Natural killer cell (primary cell): ENCODE results near the gene LYPD6B. TPM values are rescaled to one million over a fixed set of nuclear protein-coding genes. Genes with fewer than 3 reads are reported as not detected.

Experiments used
- ATAC-seq, 3 donors: fragments of 150-1000 bp in 2 of 3; fragments of 200-7000 bp in 1 of 3; cut with Tn5 transposase; 1 replicate in 1 of 3; 2 replicates in 2 of 3; pipeline ENCODE4 v1.10.0; 2021; ENCODE audit warnings: mild to moderate bottlenecking in 2 of 3, moderate library complexity in 2 of 3
- DNase-seq, 2 donors: peaks; one replicate each; pipeline versions ENCODE4 v3.0.0 to v3.0.0-alpha.2; 2013 to 2021; ENCODE audit warnings: mixed read lengths in 1 of 2
- H3K27ac ChIP-seq: one replicate; pipeline ENCODE4 v1.5.1; 2013; ENCODE audit warnings: mild to moderate bottlenecking, low read length
- H3K27me3 ChIP-seq: one replicate; pipeline ENCODE4 v1.6.1; 2013; ENCODE audit warnings: low read length; ENCODE audit not compliant: control insufficient read depth, insufficient read depth
- H3K36me3 ChIP-seq: one replicate; pipeline ENCODE4 v1.6.1; 2013; ENCODE audit warnings: low read length; ENCODE audit not compliant: control insufficient read depth, insufficient read depth
- H3K4me1 ChIP-seq: one replicate; pipeline ENCODE4 v1.6.1; 2013; ENCODE audit warnings: low read length; ENCODE audit not compliant: control insufficient read depth, insufficient read depth
- H3K4me3 ChIP-seq: one replicate; pipeline ENCODE4 v1.5.1; 2013; ENCODE audit warnings: low read length
- H3K9me3 ChIP-seq: one replicate; pipeline ENCODE4 v1.6.1; 2013; ENCODE audit warnings: low read length; ENCODE audit not compliant: control insufficient read depth, insufficient read depth
- H3K27ac Mint-ChIP-seq, 2 donors: one replicate each; pipeline ENCODE4 v1.8.0; 2022; ENCODE audit warnings: mild to moderate bottlenecking in 2 of 2, mixed read lengths in 2 of 2, moderate library complexity in 1 of 2
- H3K27me3 Mint-ChIP-seq, 2 donors: one replicate each; pipeline ENCODE4 v1.8.0; 2022; ENCODE audit warnings: low read depth in 2 of 2, mixed read lengths in 2 of 2
- H3K36me3 Mint-ChIP-seq: one replicate; pipeline ENCODE4 v1.8.0; 2022; ENCODE audit warnings: mixed read lengths
- H3K4me1 Mint-ChIP-seq, 2 donors: one replicate each; pipeline ENCODE4 v1.8.0; 2022; ENCODE audit warnings: mixed read lengths in 2 of 2
- H3K4me3 Mint-ChIP-seq: one replicate; pipeline ENCODE4 v1.8.0; 2022; ENCODE audit warnings: mild to moderate bottlenecking, moderate library complexity, mixed read lengths
- H3K9me3 Mint-ChIP-seq, 2 donors: one replicate each; pipeline ENCODE4 v1.8.0; 2022; ENCODE audit warnings: mixed read lengths in 2 of 2
- CTCF ChIP-seq: fragments of 200-600 bp; IDR thresholded peaks from one replicate; pipeline ENCODE4 v1.8.0; 2022; ENCODE audit warnings: antibody characterized with exemption
- WGBS: methylation state at CpG from one replicate; pipeline ENCODE4 v1.1.7; 2013; ENCODE audit warnings: missing lambda C conversion rate; ENCODE audit not compliant: insufficient coverage; 5-methylcytosine and 5-hydroxymethylcytosine counted together
- intact Hi-C: fragments of 100-400 bp; cut with micrococcal nuclease; formaldehyde crosslinking; loops from one replicate; pipeline ENCODE4 v1.14.2; 2022
- total RNA-seq, 4 donors: library from RNA; stranded (reverse); fragments of 120-200 nt in 1 of 4; gene quantifications; one replicate each; pipeline versions ENCODE4 v1.2.3 to v1.2.4, GENCODE V29; 2013 to 2022

LYPD6B gene
- total RNA-seq, 3 donors from 2014 or later (not counting 1 experiment from before 2014, with no cell fraction given): not detected

- Histone ChIP-seq H3K27ac (no peak overlapping the region), H3K4me3 (no peak overlapping the region), H3K36me3 (no peaks in the 10 kb centered on the region), H3K9me3 (no peaks in the 10 kb centered on the region), H3K27me3 (peaks cover 5% of the 10 kb centered on the region), H3K4me1 (peaks cover 2% of the 10 kb centered on the region)
- H3K36me3 Mint-ChIP-seq: no peaks in the 10 kb centered on the region
- intact Hi-C loops: no loop called here
- H3K27me3 Mint-ChIP-seq: peaks cover 41 to 59% of the 10 kb centered on the region in 2 donors
- H3K9me3 Mint-ChIP-seq: no peaks in the 10 kb centered on the region
- ATAC-seq: no peak
- no peak overlapping the region for H3K4me3 Mint-ChIP-seq
- H3K27ac Mint-ChIP-seq: no peak overlapping the region
- peak; percentile 19 for TF ChIP-seq CTCF
- DNase-seq: peak in 1 of 2 donors; percentile 57
- no peaks in the 10 kb centered on the region for H3K4me1 Mint-ChIP-seq
- 75% methylated on average over 7 of the region's 7 CpGs for WGBS
These were observed 2.0 kb downstream of the LYPD6B start for GRCh38 chr2:149040451-149040850.

- TF ChIP-seq CTCF: no peak
- Mint-ChIP-seq H3K27me3 (peaks cover 39 to 59% of the 10 kb centered on the region in 2 donors), H3K9me3 (peaks cover 0 to 2% of the 10 kb centered on the region in 2 donors), H3K27ac (no peak overlapping the region), H3K36me3 (no peaks in the 10 kb centered on the region), H3K4me1 (no peaks in the 10 kb centered on the region), H3K4me3 (no peak overlapping the region)
- Histone ChIP-seq H3K9me3 (no peaks in the 10 kb centered on the region), H3K4me1 (peaks cover 2% of the 10 kb centered on the region), H3K27ac (no peak overlapping the region), H3K36me3 (no peaks in the 10 kb centered on the region), H3K4me3 (no peak overlapping the region), H3K27me3 (peaks cover 5% of the 10 kb centered on the region)
- intact Hi-C loops: no loop called here
- no peak for DNase-seq
- 86% methylated on average over 1 of the region's 1 CpG for WGBS
- ATAC-seq: no peak
These were observed 3.0 kb downstream of the LYPD6B start for GRCh38 chr2:149041482-149041881.

- no peak overlapping the region for H3K27ac Mint-ChIP-seq
- Histone ChIP-seq H3K27ac (no peak overlapping the region), H3K27me3 (peaks cover 5% of the 10 kb centered on the region), H3K36me3 (no peaks in the 10 kb centered on the region), H3K9me3 (no peaks in the 10 kb centered on the region), H3K4me3 (no peak overlapping the region), H3K4me1 (peaks cover 2% of the 10 kb centered on the region)
- no peak for TF ChIP-seq CTCF
- peaks cover 9% of the 10 kb centered on the region for H3K36me3 Mint-ChIP-seq
- ATAC-seq (no peak), DNase-seq (no peak)
- intact Hi-C loops: no loop called here
- no peak overlapping the region for H3K4me3 Mint-ChIP-seq
- H3K27me3 Mint-ChIP-seq: peaks cover 34 to 57% of the 10 kb centered on the region in 2 donors
- peaks cover 6 to 8% of the 10 kb centered on the region in 2 donors for H3K9me3 Mint-ChIP-seq
- WGBS: 50% methylated on average over 1 of the region's 1 CpG
- H3K4me1 Mint-ChIP-seq: no peaks in the 10 kb centered on the region
These were observed 4.4 kb downstream of the LYPD6B start for GRCh38 chr2:149042881-149043280.

GRCh38 chr2:149044500-149044899, 6.0 kb downstream of the LYPD6B start:
- Histone ChIP-seq H3K4me1 (no peaks in the 10 kb centered on the region), H3K4me3 (no peak overlapping the region), H3K36me3 (no peaks in the 10 kb centered on the region), H3K27me3 (no peaks in the 10 kb centered on the region), H3K27ac (no peak overlapping the region), H3K9me3 (no peaks in the 10 kb centered on the region)
- Mint-ChIP-seq H3K27me3 (peaks cover 31 to 63% of the 10 kb centered on the region in 2 donors), H3K4me3 (no peak overlapping the region), H3K36me3 (peaks cover 19% of the 10 kb centered on the region), H3K4me1 (no peaks in the 10 kb centered on the region), H3K27ac (no peak overlapping the region), H3K9me3 (peaks cover 9 to 15% of the 10 kb centered on the region in 2 donors)
- no peak for ATAC-seq
- no CpG with 5 or more reads among the region's 1 CpG for WGBS
- intact Hi-C loops: no loop called here
- TF ChIP-seq CTCF: no peak
- DNase-seq: no peak
